Activated T-cell treated with anti-CD3 and anti-CD28 coated beads, Interleukin-2, amount 50 U/mL, for 4 hours (primary cell): Measurements from ENCODE around the gene AOAH. TPM values are rescaled to one million over a fixed set of nuclear protein-coding genes. Genes with fewer than 3 reads are reported as not detected.

ENCODE experiments used
- ATAC-seq, 2 donors: fragments of 200-7000 bp; cut with Tn5 transposase; one replicate each; pipeline ENCODE4 v1.10.0; 2021
- DNase-seq: peaks from one replicate; pipeline ENCODE4 v3.0.0-alpha.2; 2020
- H3K27me3 Mint-ChIP-seq: one replicate; pipeline ENCODE4 v1.8.0; 2021; ENCODE audit warnings: low read depth, mixed read lengths
- H3K36me3 Mint-ChIP-seq: one replicate; pipeline ENCODE4 v1.8.0; 2022; ENCODE audit warnings: mixed read lengths; ENCODE audit not compliant: insufficient read depth
- H3K4me1 Mint-ChIP-seq: one replicate; pipeline ENCODE4 v1.8.0; 2021; ENCODE audit warnings: low read depth, mixed read lengths
- H3K4me3 Mint-ChIP-seq: one replicate; pipeline ENCODE4 v1.8.0; 2021; ENCODE audit warnings: mild to moderate bottlenecking, moderate library complexity, mixed read lengths
- H3K9me3 Mint-ChIP-seq: one replicate; pipeline ENCODE4 v1.8.0; 2021; ENCODE audit warnings: mixed read lengths
- total RNA-seq, 3 donors: library from RNA; stranded (reverse); gene quantifications; one replicate each; pipeline ENCODE4 v1.2.1, GENCODE V29; 2021

The AOAH gene
- 10 to 100 TPM in 1 of 3 donors, 1 to 10 TPM in 2; 5.5 to 14.3 (median 9.6) TPM for total RNA-seq

- no peaks in the 10 kb centered on the region for H3K27me3 Mint-ChIP-seq
- H3K4me3 Mint-ChIP-seq: peak within 1 kb of the TSS; percentile 78
- H3K9me3 Mint-ChIP-seq: peaks cover 5% of the 10 kb centered on the region
- DNase-seq (peak; percentile 50), ATAC-seq (peak; percentile 78 to 81)
- no peaks in the 10 kb centered on the region for H3K36me3 Mint-ChIP-seq
- peaks cover 77% of the 10 kb centered on the region for H3K4me1 Mint-ChIP-seq
Measured at GRCh38 chr7:36723951-36724664, at the start of gene AOAH. Gene AOAH (minus strand): TSS chr7:36724494. CDS start chr7:36724148, 346 bp downstream.

- no peak overlapping the region for H3K4me3 Mint-ChIP-seq
- ATAC-seq (no peak), DNase-seq (no peak)
- H3K27me3 Mint-ChIP-seq: no peaks in the 10 kb centered on the region
- no peaks in the 10 kb centered on the region for H3K9me3 Mint-ChIP-seq
- H3K4me1 Mint-ChIP-seq: peaks cover 9% of the 10 kb centered on the region
- H3K36me3 Mint-ChIP-seq: peaks cover 1% of the 10 kb centered on the region
Measured at GRCh38 chr7:36766451-36766850, 42.2 kb upstream of the AOAH start.

- DNase-seq: no peak
- H3K4me3 Mint-ChIP-seq: no peak overlapping the region
- peaks cover 9% of the 10 kb centered on the region for H3K4me1 Mint-ChIP-seq
- peak; percentile 63 to 86 for ATAC-seq
- H3K36me3 Mint-ChIP-seq: peaks cover 1% of the 10 kb centered on the region
- H3K27me3 Mint-ChIP-seq: no peaks in the 10 kb centered on the region
- no peaks in the 10 kb centered on the region for H3K9me3 Mint-ChIP-seq
Measured at GRCh38 chr7:36765605-36766004, 41.3 kb upstream of the AOAH start.

GRCh38 chr7:36764929-36765328 is 40.6 kb upstream of the AOAH start:
- ATAC-seq (peak; percentile 38 to 57), DNase-seq (no peak)
- Mint-ChIP-seq H3K9me3 (no peaks in the 10 kb centered on the region), H3K27me3 (no peaks in the 10 kb centered on the region), H3K4me3 (no peak overlapping the region), H3K36me3 (peaks cover 1% of the 10 kb centered on the region), H3K4me1 (peaks cover 9% of the 10 kb centered on the region)

- Mint-ChIP-seq H3K27me3 (no peaks in the 10 kb centered on the region), H3K4me3 (no peak overlapping the region), H3K4me1 (peaks cover 9% of the 10 kb centered on the region), H3K36me3 (no peaks in the 10 kb centered on the region), H3K9me3 (no peaks in the 10 kb centered on the region)
- ATAC-seq (no peak), DNase-seq (no peak)
Measured at GRCh38 chr7:36763132-36763816, 39.0 kb upstream of the AOAH start.

- ATAC-seq (no peak), DNase-seq (no peak)
- no peaks in the 10 kb centered on the region for H3K36me3 Mint-ChIP-seq
- H3K27me3 Mint-ChIP-seq: no peaks in the 10 kb centered on the region
- no peaks in the 10 kb centered on the region for H3K9me3 Mint-ChIP-seq
- H3K4me3 Mint-ChIP-seq: no peak overlapping the region
- H3K4me1 Mint-ChIP-seq: peaks cover 9% of the 10 kb centered on the region
Measured at GRCh38 chr7:36762394-36762793, 38.1 kb upstream of the AOAH start.

- DNase-seq: no peak
- Mint-ChIP-seq H3K9me3 (no peaks in the 10 kb centered on the region), H3K4me1 (peaks cover 11% of the 10 kb centered on the region), H3K27me3 (no peaks in the 10 kb centered on the region), H3K36me3 (no peaks in the 10 kb centered on the region), H3K4me3 (no peak overlapping the region)
- ATAC-seq: no peak
Measured at GRCh38 chr7:36761835-36762234, 37.5 kb upstream of the AOAH start.

- DNase-seq: no peak
- no peak for ATAC-seq
- H3K27me3 Mint-ChIP-seq: no peaks in the 10 kb centered on the region
- H3K36me3 Mint-ChIP-seq: no peaks in the 10 kb centered on the region
- no peak overlapping the region for H3K4me3 Mint-ChIP-seq
- H3K4me1 Mint-ChIP-seq: peaks cover 11% of the 10 kb centered on the region
- no peaks in the 10 kb centered on the region for H3K9me3 Mint-ChIP-seq
Measured at GRCh38 chr7:36760856-36761762, 36.8 kb upstream of the AOAH start.

- peaks cover 4% of the 10 kb centered on the region for H3K4me1 Mint-ChIP-seq
- no peak for DNase-seq
- H3K4me3 Mint-ChIP-seq: no peak overlapping the region
- H3K27me3 Mint-ChIP-seq: no peaks in the 10 kb centered on the region
- no peaks in the 10 kb centered on the region for H3K36me3 Mint-ChIP-seq
- H3K9me3 Mint-ChIP-seq: no peaks in the 10 kb centered on the region
- no peak for ATAC-seq
Measured at GRCh38 chr7:36758879-36759278, 34.6 kb upstream of the AOAH start.

GRCh38 chr7:36755484-36755883 is 31.2 kb upstream of the AOAH start:
- Mint-ChIP-seq H3K4me3 (no peak overlapping the region), H3K27me3 (no peaks in the 10 kb centered on the region), H3K4me1 (peaks cover 4% of the 10 kb centered on the region), H3K36me3 (no peaks in the 10 kb centered on the region), H3K9me3 (no peaks in the 10 kb centered on the region)
- no peak for DNase-seq
- ATAC-seq: no peak

GRCh38 chr7:36752026-36752711 is 27.9 kb upstream of the AOAH start:
- Mint-ChIP-seq H3K4me1 (peaks cover 21% of the 10 kb centered on the region), H3K4me3 (no peak overlapping the region), H3K36me3 (no peaks in the 10 kb centered on the region), H3K27me3 (no peaks in the 10 kb centered on the region), H3K9me3 (no peaks in the 10 kb centered on the region)
- ATAC-seq: no peak
- no peak for DNase-seq

- no peak for ATAC-seq
- no peak for DNase-seq
- Mint-ChIP-seq H3K27me3 (no peaks in the 10 kb centered on the region), H3K36me3 (no peaks in the 10 kb centered on the region), H3K4me3 (no peak overlapping the region), H3K4me1 (peaks cover 20% of the 10 kb centered on the region), H3K9me3 (no peaks in the 10 kb centered on the region)
Measured at GRCh38 chr7:36750451-36750850, 26.2 kb upstream of the AOAH start.

- Mint-ChIP-seq H3K4me1 (peaks cover 20% of the 10 kb centered on the region), H3K9me3 (no peaks in the 10 kb centered on the region), H3K27me3 (no peaks in the 10 kb centered on the region), H3K4me3 (no peak overlapping the region), H3K36me3 (no peaks in the 10 kb centered on the region)
- DNase-seq: no peak
- ATAC-seq: no peak
Measured at GRCh38 chr7:36749282-36749960, 25.1 kb upstream of the AOAH start.
